Ishikawa (cell line): ENCODE measurements around the gene RAMP1.

Source experiments
- EGR1 ChIP-seq: IDR thresholded peaks from 2 replicates; pipeline ENCODE4 v1.6.1; 2012
- TF ChIP-seq, protein P1 (sequence below): IDR thresholded peaks from 2 replicates; pipeline ENCODE4 v1.6.1; 2012

DNA sequence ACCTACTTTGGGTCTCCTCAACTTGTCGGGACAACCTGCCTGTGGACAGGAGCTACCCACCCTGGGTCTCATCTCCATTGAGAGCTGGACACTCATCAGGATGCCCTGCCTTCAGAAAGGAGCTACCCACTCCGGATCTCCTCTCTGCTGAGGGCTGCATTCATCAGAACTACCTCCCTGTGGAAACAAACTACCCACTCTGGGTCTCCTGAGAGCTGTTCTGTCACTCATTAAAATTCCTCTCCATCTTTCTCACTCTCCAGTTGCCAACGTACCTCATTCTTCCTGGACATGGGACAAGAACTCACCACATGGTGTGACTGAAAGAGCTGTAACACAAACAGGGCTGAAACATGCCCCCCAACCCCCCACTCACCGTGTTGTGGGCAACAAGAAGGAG, 84.9 kb downstream of the RAMP1 start:
- TF ChIP-seq, protein P1, sequence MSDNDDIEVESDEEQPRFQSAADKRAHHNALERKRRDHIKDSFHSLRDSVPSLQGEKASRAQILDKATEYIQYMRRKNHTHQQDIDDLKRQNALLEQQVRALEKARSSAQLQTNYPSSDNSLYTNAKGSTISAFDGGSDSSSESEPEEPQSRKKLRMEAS = no peak
- no peak for TF ChIP-seq EGR1
